C1 segment of cervical spinal cord (tissue), 14 donors: Measurements from ENCODE around the gene MBNL2.

Experiments
- DNase-seq, 14 donors: peaks; one replicate each; lab custom pipeline; 2025; lab: John Stamatoyannopoulos, UW

Gene MBNL2

GRCh38 chr13:97252735-97253134, 30.6 kb downstream of the MBNL2 start:
- no peak for DNase-seq

DNA sequence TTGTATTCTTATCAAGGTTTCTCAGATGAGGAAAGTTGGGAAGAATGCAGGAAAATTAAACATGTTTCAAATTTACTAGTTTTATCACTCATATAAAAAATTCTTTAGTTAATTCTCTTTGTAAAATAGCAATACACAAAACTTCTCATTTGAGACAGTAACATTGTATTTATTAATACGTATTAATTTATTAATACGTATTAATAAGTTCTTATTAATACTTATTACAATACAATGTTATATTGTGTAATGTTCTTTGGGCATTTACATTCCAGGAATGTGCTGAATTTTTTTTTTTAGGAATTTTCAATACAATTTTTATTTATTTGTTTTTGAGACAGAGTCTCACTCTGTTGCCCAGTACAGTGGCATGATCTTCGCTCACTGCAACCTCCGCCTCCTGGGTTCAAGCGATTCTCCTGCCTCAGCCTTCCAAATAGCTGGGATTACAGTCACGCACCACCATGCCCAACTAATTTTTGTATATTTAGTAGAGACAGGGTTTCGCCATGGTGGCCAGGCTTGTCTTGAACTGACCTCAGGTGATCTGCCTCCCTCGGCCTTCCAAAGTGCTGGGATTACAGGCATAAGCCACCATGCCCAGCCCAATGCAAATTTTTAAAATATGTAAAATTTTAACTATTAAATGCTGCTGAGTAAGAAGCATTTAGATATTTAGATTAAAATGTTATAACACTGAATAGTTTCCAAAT, 31.6 kb downstream of the MBNL2 start:
- DNase-seq, result no peak

DNA sequence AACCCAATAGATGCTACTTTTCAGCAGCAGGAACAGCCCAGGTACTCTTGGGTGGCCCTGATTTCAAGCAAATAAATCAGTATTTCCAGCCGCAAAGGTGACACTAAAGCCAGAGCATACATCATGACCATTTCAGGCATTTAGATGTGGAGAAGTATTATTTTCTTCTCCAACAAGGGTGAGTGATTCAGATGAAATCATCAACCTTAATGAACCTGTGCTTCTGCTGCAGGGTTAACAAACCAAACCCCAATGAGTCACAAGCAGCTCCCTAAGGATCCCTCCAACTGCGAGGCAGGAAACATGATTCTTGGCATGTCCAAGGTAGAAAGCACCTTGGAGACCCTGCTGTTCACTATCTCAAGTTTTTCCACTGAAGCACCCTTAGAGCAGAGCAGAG, 32.7 kb downstream of the MBNL2 start:
- DNase-seq, result no peak

DNA sequence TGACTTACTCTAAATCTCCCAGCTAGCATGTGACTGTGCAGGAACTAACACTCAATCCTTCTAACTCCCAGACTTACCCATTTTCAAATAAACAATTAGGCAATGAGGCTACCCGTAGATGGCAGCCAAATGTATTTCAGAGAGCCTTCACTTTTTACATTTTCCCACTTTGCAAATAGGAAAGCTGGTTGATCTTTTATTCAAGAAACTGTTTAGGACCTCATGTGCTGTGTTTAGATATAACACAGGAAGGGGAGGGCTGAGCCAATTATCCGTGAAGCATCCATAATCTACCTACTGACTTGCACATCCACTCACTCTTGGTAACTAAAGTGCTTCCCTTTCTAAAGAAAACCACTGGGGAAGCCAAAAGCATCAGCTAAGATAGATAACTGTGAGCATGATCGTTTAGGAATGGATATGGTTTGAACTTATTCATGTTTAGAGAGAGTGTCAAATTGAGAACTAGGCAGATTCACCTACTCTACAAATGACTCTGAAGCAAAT, 33.4 kb downstream of the MBNL2 start:
- no peak for DNase-seq

GRCh38 chr13:97256343-97256783, 34.2 kb downstream of the MBNL2 start:
- no peak for DNase-seq

- DNase-seq, result peak in 1 of 14 donors; percentile 32
Observed at GRCh38 chr13:97257228-97257755, 35.2 kb downstream of the MBNL2 start.

DNA sequence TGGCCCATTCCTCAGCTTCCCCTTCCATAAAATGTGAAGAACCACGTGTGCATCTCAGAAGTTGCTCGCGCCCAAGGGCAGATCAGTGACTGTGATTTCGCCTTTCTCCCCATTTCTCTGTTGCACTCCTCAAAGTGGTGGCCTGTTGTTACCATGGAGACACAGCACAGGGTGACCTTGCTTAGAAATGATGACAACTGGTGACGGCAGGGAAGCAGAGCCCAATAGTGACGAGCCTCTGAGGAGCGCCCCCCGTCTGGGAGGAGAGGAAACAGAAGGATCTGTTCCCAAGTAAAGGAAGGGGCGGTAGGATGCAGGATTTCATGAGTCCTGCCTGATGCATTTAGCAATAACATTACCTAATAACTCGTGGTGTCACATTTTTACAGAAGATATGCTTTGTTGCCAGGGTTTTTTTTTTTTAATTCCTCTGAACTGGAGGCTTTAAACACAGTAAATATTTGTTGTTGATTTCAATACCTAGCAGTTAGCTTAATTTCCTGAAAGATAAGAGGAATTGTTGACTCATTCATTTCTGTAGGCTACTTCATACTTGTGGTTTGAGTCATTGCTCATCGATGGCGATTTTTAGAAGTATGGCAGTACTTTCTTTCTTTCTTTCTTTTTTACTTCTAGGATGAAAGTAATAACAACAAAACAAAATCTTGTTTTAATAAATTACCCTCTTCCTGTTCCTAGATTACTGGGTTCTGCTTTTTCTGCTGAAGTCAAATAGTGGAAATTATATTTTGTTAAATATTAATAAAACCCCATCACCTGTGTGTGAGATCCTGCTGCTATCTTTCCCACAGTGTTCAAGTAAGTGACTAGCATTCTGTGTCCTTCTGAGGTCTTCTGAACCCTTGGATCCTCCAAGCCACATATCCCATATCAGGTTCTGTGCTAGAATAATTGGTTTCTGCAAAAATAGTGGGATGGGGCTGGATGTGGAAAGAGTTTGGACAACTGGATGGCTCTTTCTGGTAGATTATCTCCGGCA, 36.0 kb downstream of the MBNL2 start:
- DNase-seq, result peak in 1 of 14 donors; percentile 32

DNA sequence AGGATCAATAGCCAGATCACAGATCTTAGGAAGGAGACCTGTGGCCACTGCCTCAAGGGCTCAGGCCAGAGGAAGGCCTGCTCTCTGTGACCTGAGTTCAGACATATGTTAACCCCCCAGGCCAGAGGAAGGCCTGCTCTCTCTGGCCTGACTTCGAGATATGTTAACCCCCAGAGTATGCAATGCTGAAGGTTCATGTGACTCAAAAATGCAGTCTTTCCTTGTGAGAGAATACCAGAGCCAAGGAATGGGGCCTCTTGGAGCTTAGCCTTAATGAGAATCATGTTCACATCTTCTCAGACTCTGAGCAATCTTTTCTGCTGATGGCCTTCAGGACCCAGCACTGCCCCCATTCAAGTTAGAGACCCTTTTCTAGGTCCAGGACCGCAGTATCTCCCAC, 36.7 kb downstream of the MBNL2 start:
- DNase-seq, result no peak

DNA sequence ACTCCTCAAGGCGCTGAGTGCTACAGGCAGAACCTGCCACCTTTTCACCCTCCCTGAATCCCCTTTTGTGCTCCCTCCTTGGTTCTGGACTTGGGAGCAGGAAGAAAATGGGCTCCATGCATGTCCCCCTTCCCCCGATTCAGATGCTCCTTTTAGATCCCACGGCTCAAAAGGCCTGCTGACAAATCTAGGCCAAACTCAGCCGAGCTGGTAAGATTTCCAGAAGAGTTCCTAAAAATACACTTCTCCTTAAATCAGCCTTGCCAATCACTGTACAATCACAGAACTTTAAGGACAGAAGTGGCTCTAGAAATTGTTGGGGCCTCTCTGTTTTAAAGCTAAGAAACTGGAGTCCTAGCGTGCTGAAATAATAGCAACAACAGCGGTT, 37.3 kb downstream of the MBNL2 start:
- no peak for DNase-seq

DNA sequence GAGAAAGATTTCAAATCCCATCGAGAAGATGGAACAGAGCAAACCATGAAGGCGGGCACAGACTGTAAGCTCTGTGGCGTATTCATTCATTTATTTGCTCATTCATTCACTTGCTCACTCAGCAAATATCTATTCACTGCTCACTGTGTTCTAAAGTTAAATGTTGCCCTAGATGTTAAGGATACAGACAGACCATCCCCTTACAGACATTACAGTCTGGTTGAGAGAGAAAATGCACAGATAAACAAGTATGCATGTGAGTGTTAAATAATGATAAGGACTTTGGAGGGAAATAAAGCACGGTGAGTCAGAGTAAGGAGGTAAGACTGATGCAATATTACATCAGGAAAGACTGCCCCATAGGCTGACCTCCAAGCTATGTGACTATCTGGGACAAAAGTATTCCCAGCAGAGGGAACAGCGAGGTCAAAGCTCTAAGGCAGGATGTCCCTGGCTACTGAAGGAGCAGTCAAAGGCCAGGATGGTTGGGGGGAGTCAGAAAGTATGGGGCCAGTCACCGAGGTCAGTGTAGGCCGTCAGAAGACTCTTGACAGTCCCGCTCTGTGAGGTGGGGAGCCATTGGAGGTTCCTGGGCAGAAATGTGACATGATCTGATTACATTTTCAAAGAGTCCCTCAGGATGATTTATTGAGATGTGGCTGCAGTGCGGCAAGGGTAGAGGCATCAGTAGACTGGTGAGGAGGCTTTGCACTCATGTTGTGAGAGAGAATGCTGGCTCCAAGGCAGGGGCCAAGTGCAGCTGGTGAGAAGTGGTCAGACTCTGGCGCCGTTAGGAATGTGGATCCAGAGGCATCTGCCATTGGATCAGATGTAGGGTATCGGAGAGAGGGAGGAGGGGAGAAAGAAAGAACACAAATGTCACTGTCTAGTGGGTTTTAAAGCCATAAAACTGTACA, 37.9 kb downstream of the MBNL2 start:
- DNase-seq, result no peak

- peak in 1 of 14 donors; percentile 28 for DNase-seq
Observed at GRCh38 chr13:97261254-97262005, 39.3 kb downstream of the MBNL2 start.

DNA sequence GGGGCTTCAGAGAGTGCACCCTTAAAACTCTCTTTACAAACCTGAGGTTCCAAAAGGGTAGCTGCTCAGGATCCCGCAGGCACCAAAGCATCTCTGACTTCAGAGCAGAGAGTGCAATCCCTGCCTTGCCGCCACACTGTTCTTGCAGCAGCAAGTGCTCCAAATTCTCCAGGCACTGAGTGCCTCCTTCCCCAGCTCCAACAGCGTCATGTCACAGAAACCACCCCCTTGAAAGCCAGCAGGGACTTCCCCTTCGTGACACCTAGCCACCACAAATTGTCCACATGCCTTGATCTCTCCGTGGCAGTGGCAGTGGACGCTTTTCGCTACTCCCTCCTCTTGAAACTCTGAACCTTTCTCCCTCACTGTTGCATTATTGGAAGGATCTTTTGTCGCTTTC, 39.9 kb downstream of the MBNL2 start:
- DNase-seq, result no peak

GRCh38 chr13:97263160-97263559, 41.0 kb downstream of the MBNL2 start:
- no peak for DNase-seq

DNA sequence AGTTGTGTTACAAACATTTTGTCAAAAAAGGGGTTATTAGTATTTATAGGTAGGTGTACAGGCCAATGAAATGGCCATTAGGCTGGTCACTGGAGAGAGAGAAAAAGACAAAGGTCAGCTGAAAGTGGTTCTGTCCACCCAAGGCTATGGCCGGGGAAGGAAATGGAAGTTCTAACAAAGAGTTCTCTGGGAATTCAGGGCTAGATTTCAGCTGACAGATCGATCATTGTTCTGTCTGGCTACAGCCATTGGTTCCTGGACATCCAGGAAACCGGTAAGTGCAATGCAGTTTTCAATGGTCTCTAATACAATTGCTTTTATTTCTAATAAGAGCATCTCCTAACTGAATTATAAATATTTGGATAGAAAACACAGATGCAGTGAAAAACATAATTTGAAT, 42.5 kb downstream of the MBNL2 start:
- no peak for DNase-seq

- no peak for DNase-seq
Observed at GRCh38 chr13:97266332-97266731, 44.2 kb downstream of the MBNL2 start.

DNA sequence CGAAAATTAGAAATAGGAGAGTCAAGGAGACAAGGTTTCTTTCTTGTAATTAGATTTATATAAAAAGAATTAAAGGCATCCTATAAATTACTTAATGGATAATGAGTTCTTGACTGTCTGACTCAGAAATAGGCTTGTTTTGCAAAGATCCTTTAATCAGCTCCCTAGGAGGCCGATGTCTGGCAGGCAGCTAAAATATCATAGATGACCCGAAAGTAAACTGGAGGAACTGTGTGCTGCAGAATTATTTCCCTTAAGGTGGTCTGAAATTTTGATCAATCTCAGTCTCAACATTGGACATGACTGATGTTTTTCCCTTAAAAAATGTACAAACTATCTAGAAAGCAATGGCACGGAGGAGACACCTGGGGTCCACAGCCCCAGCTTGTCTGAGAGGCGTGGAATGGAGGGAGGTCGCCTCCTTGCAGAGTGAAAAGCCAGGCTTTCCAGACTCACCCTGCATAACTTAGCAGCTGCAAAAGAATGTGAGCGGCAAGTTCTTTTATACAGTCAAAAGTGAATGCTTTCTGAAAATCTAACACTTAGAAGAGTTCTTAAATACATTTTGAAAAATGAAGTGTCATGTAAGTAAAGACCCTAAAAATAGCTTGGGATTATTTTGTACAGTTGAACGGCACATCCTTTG, 44.8 kb downstream of the MBNL2 start:
- no peak for DNase-seq

- no peak for DNase-seq
Observed at GRCh38 chr13:97267418-97268059, 45.4 kb downstream of the MBNL2 start.

GRCh38 chr13:97268772-97269171, 46.6 kb downstream of the MBNL2 start:
- no peak for DNase-seq

DNA sequence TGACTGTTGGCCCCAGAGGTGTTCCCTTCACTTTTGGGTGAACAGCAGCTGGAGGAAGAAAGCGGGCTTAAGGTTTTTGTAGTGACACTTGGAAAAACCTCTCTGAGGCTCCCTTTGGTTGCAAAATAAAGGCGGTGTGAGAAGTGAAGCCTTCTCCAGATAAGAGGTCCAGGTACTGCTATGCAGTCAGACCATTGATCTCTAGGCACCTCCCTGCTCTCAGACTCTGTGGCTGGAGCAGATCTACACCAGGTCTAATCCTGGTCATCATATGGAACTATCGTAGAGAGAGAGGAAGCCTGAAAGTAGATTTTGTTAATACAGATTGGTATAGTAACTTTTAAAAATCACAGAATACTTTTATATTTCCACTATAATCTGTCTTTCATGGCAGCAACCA, 47.5 kb downstream of the MBNL2 start:
- DNase-seq, result no peak
